ENCODE measurements around the gene RREB1.

- TF ChIP-seq CTCF (IDR thresholded peaks at IDR 0.05) (no peak), POLR2AphosphoS5 (IDR thresholded peaks at IDR 0.05) (no peak), POLR2A (IDR thresholded peaks at IDR 0.05) (no peak), EP300 (IDR thresholded peaks at IDR 0.05) (no peak)
Observed at GRCh38 chr6:7262746-7263518, 155.2 kb downstream of the RREB1 start.

All from suprapubic skin (tissue), 4 donors.